ENCODE data around the gene LSR. TPM values are rescaled to one million over a fixed set of nuclear protein-coding genes. Genes with fewer than 3 reads are reported as not detected.

The LSR gene
- total RNA-seq, 1 experiment from 2014 or later = 211 TPM

GRCh38 chr19:35226748-35227147, 22.1 kb upstream of the LSR start:
- no TSS peak for BruUV-seq (replicated peaks)

More at GRCh38 chr19:35226748-35227147, 22.1 kb upstream of the LSR start:
- ChIA-PET RAD21 (ENCODE audit: low non-redundant PET in 1 of 2, low total read pairs in 2 of 2, uncharacterized antibody in 2 of 2, unreplicated experiment in 2 of 2) (no interaction called here), CTCF (no interaction called here), POLR2A (no interaction called here)
- Histone ChIP-seq H2AFZ (ENCODE audit: low read depth, low read length, poor library complexity, severe bottlenecking) (no peak overlapping the region), H3K4me2 (ENCODE audit: low read length) (no peak overlapping the region), H3K9ac (ENCODE audit: low read length) (no peak overlapping the region), H3K27ac (ENCODE audit: low read depth, low read length) (no peak overlapping the region), H3K79me2 (ENCODE audit: insufficient read depth, low read length) (no peaks in the 10 kb centered on the region), H3K4me1 (ENCODE audit: control insufficient read depth in 1 of 2, insufficient read depth in 2 of 2, low read length in 2 of 2) (peaks cover 6 to 10% of the 10 kb centered on the region in 2 experiments; a peak in 3 of 4 replicates), H4K20me1 (ENCODE audit: insufficient read depth) (no peaks in the 10 kb centered on the region), H3K36me3 (ENCODE audit: control insufficient read depth in 1 of 2, insufficient read depth in 2 of 2, low read length in 2 of 2) (no peaks in the 10 kb centered on the region), H3K4me3 (replicated peaks in 1 of 2; ENCODE audit: low read depth in 1 of 2, low read length in 2 of 2) (no peak overlapping the region), H3K9me2 (ENCODE audit: insufficient read depth) (no peaks in the 10 kb centered on the region), H3K27me3 (ENCODE audit: insufficient read depth, low read length) (no peaks in the 10 kb centered on the region), H3K9me3 (ENCODE audit: control insufficient read depth in 1 of 2, insufficient read depth in 1 of 2, low read depth in 1 of 2, low read length in 2 of 2) (no peaks in the 10 kb centered on the region)
- no peak for DNase-seq (ENCODE audit: low read depth, low spot score)
- ATAC-seq = no peak
- TF ChIP-seq CBX3 (IDR thresholded peaks at IDR 0.05; ENCODE audit: low read depth) (no peak), RAD21 (IDR thresholded peaks at IDR 0.05; ENCODE audit: low read depth) (no peak), CEBPB (IDR thresholded peaks at IDR 0.05; ENCODE audit: low read depth) (no peak), MAX (IDR thresholded peaks at IDR 0.05) (no peak), SIN3A (IDR thresholded peaks at IDR 0.05; ENCODE audit: low read depth) (no peak), SRF (IDR thresholded peaks at IDR 0.05; ENCODE audit: low read depth) (no peak), TCF7L2 (IDR thresholded peaks at IDR 0.05; ENCODE audit: borderline replicate concordance, extremely low read depth, insufficient read depth, insufficient read length) (no peak), REST (IDR thresholded peaks at IDR 0.05; ENCODE audit: low read depth) (no peak), POLR2AphosphoS5 (IDR thresholded peaks at IDR 0.05; ENCODE audit: low read depth, low read length) (no peak), POLR2A (IDR thresholded peaks at IDR 0.05; ENCODE audit: borderline replicate concordance, extremely low read depth, insufficient read depth, insufficient read length) (no peak), EZH2 (IDR thresholded peaks at IDR 0.05) (no peak), ELF1 (IDR thresholded peaks at IDR 0.05; ENCODE audit: borderline replicate concordance, low read depth) (no peak), CTCF (IDR thresholded peaks at IDR 0.05 in 2 of 3, conservative IDR thresholded peaks at IDR 0.05 in 1 of 3; ENCODE audit: borderline replicate concordance in 1 of 3, insufficient read depth in 1 of 3, low read depth in 2 of 3, low read length in 2 of 3) (no peak), ZNF274 (IDR thresholded peaks at IDR 0.05; ENCODE audit: low read depth, low read length) (no peak), FOSL1 (IDR thresholded peaks at IDR 0.05; ENCODE audit: low read depth) (no peak), YY1 (IDR thresholded peaks at IDR 0.05; ENCODE audit: extremely low read depth, insufficient replicate concordance, low read depth, low read length) (no peak), SP1 (IDR thresholded peaks at IDR 0.05; ENCODE audit: low read depth) (no peak), EGR1 (IDR thresholded peaks at IDR 0.05; ENCODE audit: low read depth) (no peak)
- intact Hi-C loops (cut with micrococcal nuclease) = no loop called here
